A673 (cell line): ENCODE data around the gene YIF1A. TPM values are rescaled to one million over a fixed set of nuclear protein-coding genes. Genes with fewer than 3 reads are reported as not detected.
A peak's percentile ranks its signal among the peaks of the same experiment; 100 is the strongest.

ENCODE experiments used
- BruUV-seq: library from RNA; stranded (reverse); fragments of 400-500 nt; replicated peaks from 2 replicates; lab custom pipeline; 2021; lab: Mats Ljungman, UMichigan
- CTCF ChIA-PET: fragments of 300-600 bp; sonication (Branson Sonifier 250); formaldehyde crosslinking; loops from one replicate; lab custom pipeline; 2022; ENCODE audit warnings: antibody characterized with exemption; lab: Charles Lee
- POLR2A ChIA-PET: fragments of 300-600 bp; sonication (Branson Sonifier 250); formaldehyde crosslinking; loops from one replicate; lab custom pipeline; 2022; ENCODE audit warnings: antibody characterized with exemption; ENCODE audit not compliant: low non-redundant PET; lab: Charles Lee
- DNase-seq: peaks from one replicate; pipeline ENCODE4 v3.0.0-alpha.2; 2015; ENCODE audit warnings: low spot score
- H3K27ac ChIP-seq: fragments of 200-600 bp; sonication (generic); 2 replicates; pipeline ENCODE4 v1.5.1; 2016; ENCODE audit warnings: mixed run types, low read depth, mild to moderate bottlenecking, mixed read lengths, antibody characterized with exemption, low read length; ENCODE audit not compliant: poor library complexity, severe bottlenecking
- H3K27me3 ChIP-seq: fragments of 200-600 bp; sonication (generic); replicated peaks from 2 replicates; pipeline ENCODE4 v1.6.1; 2017; ENCODE audit warnings: mixed run types, low read depth, mild to moderate bottlenecking, mixed read lengths, antibody characterized with exemption, low read length; ENCODE audit not compliant: insufficient read depth, poor library complexity
- H3K36me3 ChIP-seq: fragments of 200-600 bp; sonication (generic); 2 replicates; pipeline ENCODE4 v1.6.1; 2016; ENCODE audit warnings: mixed run types, mild to moderate bottlenecking, mixed read lengths, antibody characterized with exemption, low read length; ENCODE audit not compliant: insufficient read depth, poor library complexity, severe bottlenecking
- H3K4me1 ChIP-seq: fragments of 200-600 bp; sonication (generic); 2 replicates; pipeline ENCODE4 v1.6.1; 2017; ENCODE audit warnings: mixed run types, mild to moderate bottlenecking, mixed read lengths, antibody characterized with exemption, low read length; ENCODE audit not compliant: insufficient read depth, poor library complexity, severe bottlenecking
- H3K4me3 ChIP-seq: fragments of 200-600 bp; sonication (generic); 2 replicates; pipeline ENCODE4 v1.5.1; 2016; ENCODE audit warnings: low read depth, mixed run types, mild to moderate bottlenecking, mixed read lengths, low read length; ENCODE audit not compliant: poor library complexity, severe bottlenecking
- H3K9me3 ChIP-seq: fragments of 200-600 bp; sonication (generic); 2 replicates; pipeline ENCODE4 v1.6.1; 2016; ENCODE audit warnings: mixed run types, low read depth, mild to moderate bottlenecking, mixed read lengths, antibody characterized with exemption, low read length; ENCODE audit not compliant: poor library complexity, severe bottlenecking
- CTCF ChIP-seq: fragments of 300-800, 200-600 bp; sonication (generic); conservative IDR thresholded peaks from 2 replicates; pipeline ENCODE4 v1.5.1; 2017; ENCODE audit warnings: low read depth, mild to moderate bottlenecking, antibody characterized with exemption, low read length, moderate library complexity, mixed read lengths
- EZH2 ChIP-seq: fragments of 200-600 bp; sonication (generic); IDR thresholded peaks from 2 replicates; pipeline ENCODE4 v1.6.1; 2017; ENCODE audit warnings: borderline replicate concordance, low read depth, mild to moderate bottlenecking, mixed read lengths, antibody characterized with exemption, low read length; ENCODE audit not compliant: poor library complexity, severe bottlenecking
- intact Hi-C: fragments of 100-400 bp; cut with micrococcal nuclease; formaldehyde crosslinking; loops from one replicate; pipeline ENCODE4 v1.10.0; 2022; ENCODE audit not compliant: unreplicated experiment
- total RNA-seq: library from RNA; stranded (reverse); gene quantifications from 2 replicates; pipeline ENCODE4 v1.2.3, GENCODE V29; 2021

Gene YIF1A
- total RNA-seq, 1 experiment from 2014 or later = 125 TPM

GRCh38 chr11:66271816-66272215 is 17.1 kb downstream of the YIF1A start:
- no peak overlapping the region for H3K27ac ChIP-seq
- POLR2A ChIA-PET = no interaction called here
- no peak overlapping the region for H3K4me3 ChIP-seq
- H3K27me3 ChIP-seq = no peaks in the 10 kb centered on the region
- DNase-seq = no peak
- BruUV-seq = no TSS peak
- CTCF ChIA-PET = no interaction called here
- no peak for TF ChIP-seq CTCF
- no peak for TF ChIP-seq EZH2
- H3K9me3 ChIP-seq = no peaks in the 10 kb centered on the region
- H3K36me3 ChIP-seq = peaks cover 40% of the 10 kb centered on the region
- H3K4me1 ChIP-seq = peaks cover 11% of the 10 kb centered on the region
- intact Hi-C loops = no loop called here

GRCh38 chr11:66268952-66269905 is 19.7 kb downstream of the YIF1A start:
- H3K27ac ChIP-seq = peak overlapping the region; percentile 96
- intact Hi-C loops = no loop called here
- DNase-seq = peak; percentile 67
- TF ChIP-seq CTCF (0 out of 2 replicates have a peak, but pooled peaks have one; percentile 11), EZH2 (no peak)
- BruUV-seq = TSS peak; percentile 65
- peaks cover 41% of the 10 kb centered on the region for H3K36me3 ChIP-seq
- H3K4me1 ChIP-seq = peaks cover 13% of the 10 kb centered on the region
- ChIA-PET CTCF (interaction anchor here (0.6 kb wide), 1 partner anchor 283 kb away, joined by 3 read pairs; no protein-coding TSS in a partner anchor), POLR2A (no interaction called here)
- H3K9me3 ChIP-seq = no peaks in the 10 kb centered on the region
- peak overlapping the region; percentile 81 for H3K4me3 ChIP-seq
- H3K27me3 ChIP-seq = no peaks in the 10 kb centered on the region

- POLR2A ChIA-PET = interaction anchor here (0.7 kb wide), 1 partner anchor 14 kb away, joined by 3 read pairs; no protein-coding TSS in a partner anchor
- BruUV-seq = no TSS peak
- peak within 1 kb of the TSS; percentile 96 for H3K27ac ChIP-seq
- peak; percentile 100 for DNase-seq
- H3K4me3 ChIP-seq = peak within 1 kb of the TSS; percentile 81
- H3K36me3 ChIP-seq = peaks cover 33% of the 10 kb centered on the region
- no peak for TF ChIP-seq CTCF
- intact Hi-C loops = no loop called here
- CTCF ChIA-PET = interaction anchor here (0.6 to 1.1 kb wide), 2 partner anchors 14 to 282 kb away, joined by 3 to 5 read pairs; no protein-coding TSS in a partner anchor
- H3K9me3 ChIP-seq = no peaks in the 10 kb centered on the region
- peaks cover 13% of the 10 kb centered on the region for H3K4me1 ChIP-seq
- no peaks in the 10 kb centered on the region for H3K27me3 ChIP-seq
Observed at GRCh38 chr11:66268244-66268951, 20.5 kb downstream of the YIF1A start, which contains the start of gene RAB1B. Gene RAB1B (plus strand): TSS chr11:66268639. CDS start chr11:66268680, 41 bp downstream.
